A549 (cell line): ENCODE results near the gene ITPRIPL2.

ENCODE experiments used
- CBX2 ChIP-seq: fragments of 200-600 bp; sonication (generic); IDR thresholded peaks from 2 replicates; pipeline ENCODE4 v1.6.1; 2016; ENCODE audit warnings: low read depth, mild to moderate bottlenecking, borderline replicate concordance
- HDAC2 ChIP-seq: fragments of 200-600 bp; sonication (generic); IDR thresholded peaks from 2 replicates; pipeline ENCODE4 v1.6.1; 2016
- HOXA7 ChIP-seq: fragments of 250-450 bp; sonication (Bioruptor Pico); IDR thresholded peaks from 2 replicates; pipeline ENCODE4 v1.5.0; 2020; ENCODE audit warnings: mild to moderate bottlenecking, moderate library complexity
- JUNB ChIP-seq: fragments of >200 bp; sonication (Bioruptor Twin); formaldehyde crosslinking; IDR thresholded peaks from 2 replicates; pipeline ENCODE4 v1.6.1; 2016
- MAFK ChIP-seq: fragments of 450-650 bp; IDR thresholded peaks from 2 replicates; pipeline ENCODE4 v1.6.1; 2014; ENCODE audit not compliant: partially characterized antibody
- POLR2A ChIP-seq: IDR thresholded peaks from 2 replicates; pipeline ENCODE4 v1.6.1; 2012; ENCODE audit warnings: mild to moderate bottlenecking, low read length
- RAD21 ChIP-seq, 2 experiments: fragments of >200 bp in 1 of 2; sonication (Bioruptor Twin) in 1 of 2; formaldehyde crosslinking in 1 of 2; IDR thresholded peaks in 1 of 2; conservative IDR thresholded peaks in 1 of 2; 2 replicates in 1 of 2; 3 replicates in 1 of 2; pipeline ENCODE4 v1.6.1; 2012 to 2018; ENCODE audit warnings: inconsistent platforms in 1 of 2
- TF ChIP-seq, protein P1 (sequence below): fragments of >200 bp; sonication (Bioruptor Twin); formaldehyde crosslinking; IDR thresholded peaks from 3 replicates; pipeline ENCODE4 v1.5.1; 2016

DNA sequence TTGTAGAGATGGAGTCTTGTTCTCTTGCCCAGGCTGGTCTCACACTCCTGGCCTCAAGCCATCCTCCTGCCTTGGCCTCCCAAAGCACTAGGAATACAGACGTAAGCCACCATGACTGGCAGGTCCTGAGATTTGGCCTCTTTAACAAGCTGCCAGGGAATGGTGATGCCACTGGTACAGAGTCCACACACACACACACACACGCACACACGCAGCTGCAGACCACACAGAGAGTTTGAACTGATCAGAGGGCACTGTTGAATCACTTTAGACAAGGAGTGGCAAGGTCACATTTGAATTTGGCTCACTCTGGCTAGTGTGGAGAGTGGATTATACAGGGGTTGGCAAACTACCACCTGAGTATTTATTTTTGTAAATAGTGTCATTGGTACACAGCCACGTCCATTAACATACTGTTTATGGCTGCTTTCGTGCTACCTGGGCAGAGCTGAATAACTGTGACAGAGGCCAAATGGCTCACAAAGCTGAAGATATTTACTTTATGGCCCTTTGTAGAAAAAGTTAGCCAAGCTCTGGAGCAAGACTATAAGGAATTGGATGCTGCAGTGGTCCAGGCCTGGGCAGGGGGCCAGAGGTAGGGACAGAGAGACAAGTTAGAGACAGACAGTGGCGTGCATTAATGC lies 9.9 kb downstream of the ITPRIPL2 start:
- TF ChIP-seq JUNB (peak; percentile 77), HDAC2 (no peak), CBX2 (no peak), HOXA7 (CRISPR knock-in tag) (no peak), RAD21 (conservative IDR thresholded peaks at IDR 0.05 in 1 of 2, IDR thresholded peaks at IDR 0.05 in 1 of 2) (peak in 1 of 2 experiments; percentile 43; a peak in 2 of 5 replicates), POLR2A (no peak), MAFK (peak; percentile 5)
- TF ChIP-seq, protein P1, sequence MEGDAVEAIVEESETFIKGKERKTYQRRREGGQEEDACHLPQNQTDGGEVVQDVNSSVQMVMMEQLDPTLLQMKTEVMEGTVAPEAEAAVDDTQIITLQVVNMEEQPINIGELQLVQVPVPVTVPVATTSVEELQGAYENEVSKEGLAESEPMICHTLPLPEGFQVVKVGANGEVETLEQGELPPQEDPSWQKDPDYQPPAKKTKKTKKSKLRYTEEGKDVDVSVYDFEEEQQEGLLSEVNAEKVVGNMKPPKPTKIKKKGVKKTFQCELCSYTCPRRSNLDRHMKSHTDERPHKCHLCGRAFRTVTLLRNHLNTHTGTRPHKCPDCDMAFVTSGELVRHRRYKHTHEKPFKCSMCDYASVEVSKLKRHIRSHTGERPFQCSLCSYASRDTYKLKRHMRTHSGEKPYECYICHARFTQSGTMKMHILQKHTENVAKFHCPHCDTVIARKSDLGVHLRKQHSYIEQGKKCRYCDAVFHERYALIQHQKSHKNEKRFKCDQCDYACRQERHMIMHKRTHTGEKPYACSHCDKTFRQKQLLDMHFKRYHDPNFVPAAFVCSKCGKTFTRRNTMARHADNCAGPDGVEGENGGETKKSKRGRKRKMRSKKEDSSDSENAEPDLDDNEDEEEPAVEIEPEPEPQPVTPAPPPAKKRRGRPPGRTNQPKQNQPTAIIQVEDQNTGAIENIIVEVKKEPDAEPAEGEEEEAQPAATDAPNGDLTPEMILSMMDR: no peak
